Endodermal cell (in vitro differentiated cells): Measurements from ENCODE around the gene LAMB1. TPM values are rescaled to one million over a fixed set of nuclear protein-coding genes. Genes with fewer than 3 reads are reported as not detected.

Experiments
- DNase-seq: peaks from one replicate; pipeline ENCODE4 v3.0.0-alpha.2; 2017
- H3K27ac ChIP-seq: 2 replicates; pipeline ENCODE4 v1.5.1; 2013; ENCODE audit warnings: mild to moderate bottlenecking, low read depth, low read length, moderate library complexity
- H3K27me3 ChIP-seq: 2 replicates; pipeline ENCODE4 v1.6.1; 2013; ENCODE audit warnings: mild to moderate bottlenecking, low read length, moderate library complexity; ENCODE audit not compliant: insufficient read depth, control insufficient read depth, poor library complexity, severe bottlenecking
- H3K36me3 ChIP-seq: 2 replicates; pipeline ENCODE4 v1.7.0; 2013; ENCODE audit warnings: mild to moderate bottlenecking, low read length, moderate library complexity; ENCODE audit not compliant: control insufficient read depth, insufficient read depth
- H3K4me1 ChIP-seq: one replicate; pipeline ENCODE4 v1.7.0; 2013; ENCODE audit warnings: low read length; ENCODE audit not compliant: control insufficient read depth, insufficient read depth
- H3K4me3 ChIP-seq: 2 replicates; pipeline ENCODE4 v1.5.1; 2013; ENCODE audit warnings: mild to moderate bottlenecking, low read length, moderate library complexity
- H3K9ac ChIP-seq: 2 replicates; pipeline ENCODE4 v1.6.1; 2013; ENCODE audit warnings: mild to moderate bottlenecking, low read length, moderate library complexity; ENCODE audit not compliant: poor library complexity, severe bottlenecking; ENCODE audit errors: extremely low read depth
- H3K9me3 ChIP-seq: 2 replicates; pipeline ENCODE4 v1.6.1; 2013; ENCODE audit warnings: mild to moderate bottlenecking, low read length, moderate library complexity; ENCODE audit not compliant: control insufficient read depth
- H3K27ac Mint-ChIP-seq: 2 replicates; pipeline ENCODE4 v1.8.0; 2020; ENCODE audit warnings: mixed read lengths
- H3K27me3 Mint-ChIP-seq: 2 replicates; pipeline ENCODE4 v1.8.0; 2021; ENCODE audit warnings: mild to moderate bottlenecking, mixed read lengths; ENCODE audit not compliant: insufficient read depth
- H3K36me3 Mint-ChIP-seq: 2 replicates; pipeline ENCODE4 v1.8.0; 2020; ENCODE audit warnings: low read depth, mixed read lengths
- H3K4me1 Mint-ChIP-seq: 2 replicates; pipeline ENCODE4 v1.8.0; 2020; ENCODE audit warnings: mixed read lengths
- H3K4me3 Mint-ChIP-seq: 2 replicates; pipeline ENCODE4 v1.8.0; 2020; ENCODE audit warnings: mild to moderate bottlenecking, moderate library complexity, mixed read lengths
- H3K9me3 Mint-ChIP-seq: 2 replicates; pipeline ENCODE4 v1.8.0; 2020; ENCODE audit warnings: mild to moderate bottlenecking, mixed read lengths
- WGBS, 2 experiments: methylation state at CpG; one replicate each; pipeline versions ENCODE4 v1.1.5 to v1.1.7; 2013; ENCODE audit warnings: missing lambda C conversion rate in 2 of 2, mixed read lengths in 1 of 2; ENCODE audit not compliant: insufficient coverage in 1 of 2, insufficient read length in 1 of 2; 5-methylcytosine and 5-hydroxymethylcytosine counted together
- total RNA-seq, 2 donors: library from RNA; stranded (reverse); fragmentation: NEBNext Ultra II Directional in 1 of 2; extraction: Animal tissue kit (Norgen Biotek cat#: 25700) in 1 of 2; gene quantifications; 2 replicates in 1 of 2; 3 replicates in 1 of 2; pipeline ENCODE4 v1.2.1, GENCODE V29; 2021
- TF ChIP-seq, protein P1 (sequence below): fragments of 200-600 bp; sonication (generic); conservative IDR thresholded peaks from 2 replicates; pipeline ENCODE4 v1.5.0; 2021; ENCODE audit warnings: antibody characterized with exemption, mild to moderate bottlenecking

LAMB1 gene
- total RNA-seq, 2 donors from 2014 or later: 192 to 209 TPM

DNA sequence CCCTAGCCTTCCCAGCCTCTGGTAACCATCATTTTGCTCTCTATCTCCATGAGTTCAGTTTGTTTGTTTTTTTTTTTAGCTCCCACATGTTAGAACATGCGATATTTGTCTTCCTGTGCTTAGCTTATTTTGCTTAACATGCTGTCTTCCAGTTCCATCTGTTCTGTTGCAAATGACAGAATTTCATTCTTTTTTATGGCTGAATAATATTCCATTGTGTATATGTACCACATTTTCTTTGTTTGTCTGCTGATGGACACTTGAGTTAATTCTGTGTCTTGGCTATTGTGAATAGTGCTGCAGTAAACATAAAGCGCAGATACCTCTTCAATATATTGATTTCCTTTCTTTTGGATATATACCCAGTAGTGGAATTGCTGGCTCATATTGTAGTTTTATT, 91.0 kb downstream of the LAMB1 start:
- Histone ChIP-seq H3K27me3 (no peaks in the 10 kb centered on the region), H3K27ac (no peak overlapping the region), H3K9ac (no peak overlapping the region), H3K36me3 (peaks cover 81% of the 10 kb centered on the region), H3K4me3 (no peak overlapping the region), H3K9me3 (no peaks in the 10 kb centered on the region), H3K4me1 (no peaks in the 10 kb centered on the region)
- Mint-ChIP-seq H3K4me1 (no peaks in the 10 kb centered on the region), H3K27me3 (no peaks in the 10 kb centered on the region), H3K36me3 (peaks cover 61% of the 10 kb centered on the region), H3K9me3 (peaks cover 3% of the 10 kb centered on the region), H3K27ac (no peak overlapping the region), H3K4me3 (no peak overlapping the region)
- TF ChIP-seq, protein P1, sequence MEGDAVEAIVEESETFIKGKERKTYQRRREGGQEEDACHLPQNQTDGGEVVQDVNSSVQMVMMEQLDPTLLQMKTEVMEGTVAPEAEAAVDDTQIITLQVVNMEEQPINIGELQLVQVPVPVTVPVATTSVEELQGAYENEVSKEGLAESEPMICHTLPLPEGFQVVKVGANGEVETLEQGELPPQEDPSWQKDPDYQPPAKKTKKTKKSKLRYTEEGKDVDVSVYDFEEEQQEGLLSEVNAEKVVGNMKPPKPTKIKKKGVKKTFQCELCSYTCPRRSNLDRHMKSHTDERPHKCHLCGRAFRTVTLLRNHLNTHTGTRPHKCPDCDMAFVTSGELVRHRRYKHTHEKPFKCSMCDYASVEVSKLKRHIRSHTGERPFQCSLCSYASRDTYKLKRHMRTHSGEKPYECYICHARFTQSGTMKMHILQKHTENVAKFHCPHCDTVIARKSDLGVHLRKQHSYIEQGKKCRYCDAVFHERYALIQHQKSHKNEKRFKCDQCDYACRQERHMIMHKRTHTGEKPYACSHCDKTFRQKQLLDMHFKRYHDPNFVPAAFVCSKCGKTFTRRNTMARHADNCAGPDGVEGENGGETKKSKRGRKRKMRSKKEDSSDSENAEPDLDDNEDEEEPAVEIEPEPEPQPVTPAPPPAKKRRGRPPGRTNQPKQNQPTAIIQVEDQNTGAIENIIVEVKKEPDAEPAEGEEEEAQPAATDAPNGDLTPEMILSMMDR: no peak
- 78 to 89% methylated on average over 1 to 2 of the region's 2 CpGs for WGBS, 2 experiments
- DNase-seq: no peak

DNA sequence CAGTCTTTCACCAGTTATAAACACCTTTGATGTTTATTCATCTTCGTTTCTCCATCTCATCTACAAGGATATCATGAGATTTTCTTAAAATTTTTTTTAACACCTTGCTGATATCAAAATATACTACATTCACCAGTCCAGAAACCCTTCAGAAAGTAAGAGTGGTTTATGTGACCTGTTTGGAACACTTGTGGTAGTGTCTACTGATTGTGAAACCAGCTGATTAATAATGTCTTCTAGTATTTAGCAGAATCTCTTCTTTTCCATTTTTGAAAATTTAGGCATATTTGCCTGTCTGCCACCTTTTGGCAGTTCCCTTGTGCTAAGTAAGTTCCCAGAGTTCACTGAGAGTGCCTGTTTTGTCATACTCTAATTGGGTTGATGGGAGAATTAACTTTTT, 93.5 kb downstream of the LAMB1 start:
- no peak overlapping the region for H3K27ac ChIP-seq
- no peak overlapping the region for H3K9ac ChIP-seq
- H3K4me1 Mint-ChIP-seq: no peaks in the 10 kb centered on the region
- H3K27ac Mint-ChIP-seq: no peak overlapping the region
- H3K4me3 Mint-ChIP-seq: no peak overlapping the region
- peaks cover 62% of the 10 kb centered on the region for H3K36me3 Mint-ChIP-seq
- no peaks in the 10 kb centered on the region for H3K27me3 Mint-ChIP-seq
- H3K4me3 ChIP-seq: no peak overlapping the region
- 97% methylated on average over 1 of the region's 1 CpG; no CpG with 5 or more reads in 1 of the 2 experiments for WGBS, 2 experiments
- peaks cover 86% of the 10 kb centered on the region for H3K36me3 ChIP-seq
- no peaks in the 10 kb centered on the region for H3K4me1 ChIP-seq
- TF ChIP-seq, protein P1: no peak
- no peak for DNase-seq
- no peaks in the 10 kb centered on the region for H3K9me3 ChIP-seq
- peaks cover 3% of the 10 kb centered on the region for H3K9me3 Mint-ChIP-seq
- H3K27me3 ChIP-seq: no peaks in the 10 kb centered on the region

DNA sequence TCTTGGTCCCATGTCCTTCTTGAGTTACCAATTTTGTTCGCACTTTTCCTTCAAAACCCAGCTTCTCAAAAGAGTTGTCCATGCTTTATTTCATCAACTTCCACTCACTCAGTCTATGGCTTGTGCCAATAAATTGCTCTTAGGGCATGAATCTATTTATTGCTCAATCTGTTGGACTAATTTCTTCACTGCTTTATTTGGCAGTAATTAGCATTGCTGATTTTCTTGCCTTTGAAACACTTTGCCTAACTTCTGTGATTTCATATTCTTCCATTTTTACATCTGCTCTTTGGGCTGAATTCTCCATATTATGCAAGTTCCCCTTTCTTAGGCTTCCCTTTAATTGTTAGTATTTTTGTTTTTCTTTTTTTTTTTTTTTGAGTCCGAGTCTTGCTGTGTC, 95.2 kb downstream of the LAMB1 start:
- no peak overlapping the region for H3K9ac ChIP-seq
- H3K27ac ChIP-seq: no peak overlapping the region
- H3K36me3 Mint-ChIP-seq: peaks cover 73% of the 10 kb centered on the region
- H3K27me3 ChIP-seq: no peaks in the 10 kb centered on the region
- no peak for DNase-seq
- H3K9me3 ChIP-seq: no peaks in the 10 kb centered on the region
- WGBS, 2 experiments: 96 to 100% methylated on average over 1 to 2 of the region's 2 CpGs
- H3K4me1 Mint-ChIP-seq: no peaks in the 10 kb centered on the region
- H3K4me3 ChIP-seq: no peak overlapping the region
- peaks cover 3% of the 10 kb centered on the region for H3K9me3 Mint-ChIP-seq
- H3K27me3 Mint-ChIP-seq: no peaks in the 10 kb centered on the region
- TF ChIP-seq, protein P1: no peak
- H3K4me3 Mint-ChIP-seq: no peak overlapping the region
- H3K4me1 ChIP-seq: no peaks in the 10 kb centered on the region
- peaks cover 94% of the 10 kb centered on the region for H3K36me3 ChIP-seq
- no peak overlapping the region for H3K27ac Mint-ChIP-seq
